Adipose tissue (tissue), 3 donors: ENCODE measurements around the gene GLDC. TPM values are rescaled to one million over a fixed set of nuclear protein-coding genes. Genes with fewer than 3 reads are reported as not detected.

ENCODE experiments used
- H3K27ac ChIP-seq: one replicate; pipeline ENCODE4 v1.5.1; 2013; ENCODE audit warnings: low read depth, low read length
- WGBS, 3 donors: extraction: QIAGEN DNeasy Blood & Tissue Kit; methylation state at CpG; one replicate each; pipeline ENCODE4 v1.1.7; 2013; 5-methylcytosine and 5-hydroxymethylcytosine counted together
- polyA plus RNA-seq, 3 donors: library from polyadenylated mRNA; stranded (reverse); fragments of 200-250 nt; gene quantifications; one replicate each; pipeline ENCODE4 v1.2.3, GENCODE V29; 2013
- donor health status: healthy with polysubstance abuse.
- donor health status: Bipolar disorder and iron deficiency.
- donor health status: healthy.

Gene GLDC
- polyA plus RNA-seq, 3 donors, result 0.07 to 0.45 (median 0.12) TPM

GRCh38 chr9:6484210-6484609 lies 161.3 kb downstream of the GLDC start:
- H3K27ac ChIP-seq, result no peak overlapping the region
- 91 to 100% (median 97%) methylated on average over 2 of the region's 2 CpGs for WGBS, 3 donors

Other genes starting within 250 kb of the GLDC start
- gene UHRF2, start 232.5 kb downstream of the GLDC start, polyA plus RNA-seq, result 10 to 100 TPM; 11.7 to 14.5 (median 12.8) TPM
- 1 to 10 TPM; 7.2 to 9.6 (median 8.7) TPM for gene KDM4C, start 112.2 kb upstream of the GLDC start, polyA plus RNA-seq